ENCODE results near the gene WFIKKN1. TPM values are rescaled to one million over a fixed set of nuclear protein-coding genes. Genes with fewer than 3 reads are reported as not detected.

Gene WFIKKN1
- total and polyA plus RNA-seq, 2 donors (not counting 1 experiment from before 2014, with no cell fraction given), result 0.64 to 0.84 TPM

DNA sequence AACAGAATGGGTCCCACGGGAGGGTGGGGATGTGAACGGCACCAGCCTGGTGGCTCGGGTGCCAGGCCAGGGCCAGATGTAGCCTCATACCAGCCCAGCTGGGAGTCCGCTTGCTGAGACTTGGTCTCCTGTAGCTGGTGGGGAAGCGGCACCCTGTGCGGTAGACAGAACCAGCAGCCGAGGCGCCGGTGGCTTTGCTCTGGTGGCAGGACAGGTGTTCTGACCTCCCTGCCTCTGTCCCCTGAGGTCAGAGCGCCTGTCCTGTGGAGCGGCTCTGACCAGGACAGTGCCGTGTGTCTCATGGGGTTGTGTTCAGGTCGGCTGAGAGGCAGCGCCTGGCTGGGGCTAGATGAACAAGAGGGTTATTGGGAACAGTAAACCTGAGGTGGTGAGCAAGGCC lies 20.8 kb upstream of the WFIKKN1 start:
- POLR2A ChIA-PET, result no interaction called here
- intact Hi-C loops (cut with micrococcal nuclease), result loop anchor here (2.0 kb wide), 1 partner anchor 31 kb away; no protein-coding TSS in a partner anchor
- Histone ChIP-seq H3K27me3 (replicated peaks in 1 of 4; ENCODE audit: control extremely low read depth in 1 of 4, control insufficient read depth in 3 of 4, insufficient read depth in 4 of 4, low read length in 3 of 4) (no peaks in the 10 kb centered on the region), H3K4me1 (ENCODE audit: control insufficient read depth in 2 of 2, insufficient read depth in 2 of 2, low read length in 2 of 2) (peaks cover 0 to 2% of the 10 kb centered on the region in 2 donors), H3K27ac (ENCODE audit: low read length in 2 of 2) (no peak overlapping the region), H4K20me1 (ENCODE audit: control insufficient read depth, insufficient read depth, low read length, poor library complexity, severe bottlenecking) (peaks cover 50% of the 10 kb centered on the region), H3K79me2 (ENCODE audit: control insufficient read depth, insufficient read depth, low read length) (peaks cover 63% of the 10 kb centered on the region), H3K4me2 (replicated peaks; ENCODE audit: low read depth, low read length, poor library complexity, severe bottlenecking) (no peak overlapping the region), H3K9ac (ENCODE audit: low read length) (no peak overlapping the region), H3K4me3 (ENCODE audit: control extremely low read depth in 1 of 5, extremely low read depth in 1 of 5, insufficient read depth in 1 of 5, low read depth in 2 of 5, low read length in 4 of 5) (no peak overlapping the region), H2AFZ (ENCODE audit: insufficient read depth, low read depth, low read length, poor library complexity, severe bottlenecking) (no peak overlapping the region), H3K36me3 (replicated peaks in 1 of 2; ENCODE audit: control extremely low read depth in 1 of 2, control insufficient read depth in 1 of 2, extremely low read depth in 1 of 2, insufficient read depth in 2 of 2, low read length in 1 of 2) (no peaks in the 10 kb centered on the region), H3K9me3 (ENCODE audit: control extremely low read depth in 1 of 3, control insufficient read depth in 2 of 3, insufficient read depth in 1 of 3, low read length in 2 of 3) (peaks cover 0 to 16% (median 10%) of the 10 kb centered on the region in 3 donors)
- H3K27me3 Mint-ChIP-seq, result no peaks in the 10 kb centered on the region
- H3K27ac Mint-ChIP-seq, result no peak overlapping the region
- DNase-seq, result no peak
- peaks cover 13% of the 10 kb centered on the region for H3K4me1 Mint-ChIP-seq
- CTCF ChIA-PET, result interaction anchor here (1.0 to 1.6 kb wide), 4 partner anchors 9 to 26 kb away, joined by 3 to 4 read pairs (median 4); partner anchors contain the start of gene METTL26
- no peak for ATAC-seq (ENCODE audit: low read depth)
- TF ChIP-seq EZH2 (IDR thresholded peaks at IDR 0.05; ENCODE audit: borderline replicate concordance, insufficient read depth, low read depth, low read length, poor library complexity, severe bottlenecking), result no peak
- 56% methylated on average over 14 of the region's 14 CpGs for WGBS (ENCODE audit: insufficient coverage)
- H3K9me3 Mint-ChIP-seq (ENCODE audit: insufficient read depth), result no peaks in the 10 kb centered on the region
- no peak overlapping the region for H3K4me3 Mint-ChIP-seq

- CTCF ChIA-PET, result interaction anchor here (1.0 to 1.6 kb wide), 4 partner anchors 9 to 26 kb away, joined by 3 to 4 read pairs (median 4); partner anchors contain the start of gene METTL26
- Histone ChIP-seq H3K4me1 (ENCODE audit: control insufficient read depth in 2 of 2, insufficient read depth in 2 of 2, low read length in 2 of 2) (peaks cover 0 to 3% of the 10 kb centered on the region in 2 donors), H2AFZ (ENCODE audit: insufficient read depth, low read depth, low read length, poor library complexity, severe bottlenecking) (no peak overlapping the region), H4K20me1 (ENCODE audit: control insufficient read depth, insufficient read depth, low read length, poor library complexity, severe bottlenecking) (peaks cover 52% of the 10 kb centered on the region), H3K27me3 (replicated peaks in 1 of 4; ENCODE audit: control extremely low read depth in 1 of 4, control insufficient read depth in 3 of 4, insufficient read depth in 4 of 4, low read length in 3 of 4) (no peaks in the 10 kb centered on the region), H3K4me2 (replicated peaks; ENCODE audit: low read depth, low read length, poor library complexity, severe bottlenecking) (no peak overlapping the region), H3K36me3 (replicated peaks in 1 of 2; ENCODE audit: control extremely low read depth in 1 of 2, control insufficient read depth in 1 of 2, extremely low read depth in 1 of 2, insufficient read depth in 2 of 2, low read length in 1 of 2) (no peaks in the 10 kb centered on the region), H3K9me3 (ENCODE audit: control extremely low read depth in 1 of 3, control insufficient read depth in 2 of 3, insufficient read depth in 1 of 3, low read length in 2 of 3) (peaks cover 0 to 9% (median 5%) of the 10 kb centered on the region in 3 donors), H3K79me2 (ENCODE audit: control insufficient read depth, insufficient read depth, low read length) (peaks cover 59% of the 10 kb centered on the region), H3K9ac (ENCODE audit: low read length) (no peak overlapping the region), H3K4me3 (ENCODE audit: control extremely low read depth in 1 of 5, extremely low read depth in 1 of 5, insufficient read depth in 1 of 5, low read depth in 2 of 5, low read length in 4 of 5) (no peak overlapping the region), H3K27ac (ENCODE audit: low read length in 2 of 2) (no peak overlapping the region)
- peak; percentile 72 for TF ChIP-seq CTCF (IDR thresholded peaks at IDR 0.05)
- no peak for TF ChIP-seq EZH2 (IDR thresholded peaks at IDR 0.05; ENCODE audit: borderline replicate concordance, insufficient read depth, low read depth, low read length, poor library complexity, severe bottlenecking)
- H3K4me3 Mint-ChIP-seq, result no peak overlapping the region
- intact Hi-C loops (cut with micrococcal nuclease), result loop anchor here (2.0 kb wide), 1 partner anchor 32 kb away; no protein-coding TSS in a partner anchor
- POLR2A ChIA-PET, result no interaction called here
- H3K4me1 Mint-ChIP-seq, result peaks cover 17% of the 10 kb centered on the region
- no peaks in the 10 kb centered on the region for H3K9me3 Mint-ChIP-seq (ENCODE audit: insufficient read depth)
- H3K27ac Mint-ChIP-seq, result no peak overlapping the region
- ATAC-seq (ENCODE audit: low read depth) (peak; percentile 39), DNase-seq (peak; percentile 63)
- WGBS (ENCODE audit: insufficient coverage), result 87% methylated on average over 27 of the region's 28 CpGs
- no peaks in the 10 kb centered on the region for H3K27me3 Mint-ChIP-seq
Measured at GRCh38 chr16:610513-611381, 20.0 kb upstream of the WFIKKN1 start.

Measured in B cell (primary cell).